H9 (cell line): ENCODE measurements around the gene ANKRD29. TPM values are rescaled to one million over a fixed set of nuclear protein-coding genes. Genes with fewer than 3 reads are reported as not detected.

Experiments
- DNase-seq: peaks from one replicate; pipeline ENCODE4 v3.0.0-alpha.2; 2017
- H2AFZ ChIP-seq: one replicate; pipeline ENCODE4 v1.6.1; 2013; ENCODE audit warnings: mild to moderate bottlenecking, low read length, control low read depth, moderate library complexity
- H2AK5ac ChIP-seq: 2 replicates; pipeline ENCODE4 v1.6.1; 2013; ENCODE audit warnings: low read length, control low read depth, mixed read lengths; ENCODE audit not compliant: insufficient read length
- H2BK120ac ChIP-seq: one replicate; pipeline ENCODE4 v1.6.1; 2013; ENCODE audit warnings: low read depth, mild to moderate bottlenecking, low read length, control low read depth, inconsistent platforms; ENCODE audit not compliant: poor library complexity, severe bottlenecking
- H2BK12ac ChIP-seq: 2 replicates; pipeline ENCODE4 v1.6.1; 2013; ENCODE audit warnings: low read length, control low read depth, mixed read lengths, low read depth; ENCODE audit not compliant: insufficient read length
- H2BK15ac ChIP-seq: 2 replicates; pipeline ENCODE4 v1.6.1; 2013; ENCODE audit warnings: low read depth, low read length, control low read depth
- H2BK20ac ChIP-seq: one replicate; pipeline ENCODE4 v1.6.1; 2013; ENCODE audit warnings: low read depth, mild to moderate bottlenecking, low read length, control low read depth, inconsistent platforms; ENCODE audit not compliant: poor library complexity, severe bottlenecking
- H2BK5ac ChIP-seq: 2 replicates; pipeline ENCODE4 v1.6.1; 2013; ENCODE audit warnings: low read length, control low read depth, mixed read lengths; ENCODE audit not compliant: insufficient read length
- H3K14ac ChIP-seq: 2 replicates; pipeline ENCODE4 v1.6.1; 2013; ENCODE audit warnings: low read length, control low read depth; ENCODE audit not compliant: insufficient read depth
- H3K18ac ChIP-seq: 2 replicates; pipeline ENCODE4 v1.6.1; 2013; ENCODE audit warnings: low read depth, mild to moderate bottlenecking, mixed read lengths, low read length, control low read depth; ENCODE audit not compliant: insufficient read length
- H3K23ac ChIP-seq: 2 replicates; pipeline ENCODE4 v1.6.1; 2013; ENCODE audit warnings: low read length, control low read depth, mixed read lengths, low read depth; ENCODE audit not compliant: insufficient read length
- H3K23me2 ChIP-seq: 2 replicates; pipeline ENCODE4 v1.6.1; 2013; ENCODE audit warnings: low read depth, mild to moderate bottlenecking, mixed read lengths, low read length, control low read depth; ENCODE audit not compliant: insufficient read length, poor library complexity, severe bottlenecking
- H3K27ac ChIP-seq: 2 replicates; pipeline ENCODE4 v1.5.1; 2013; ENCODE audit warnings: low read length, control low read depth, mixed read lengths, low read depth; ENCODE audit not compliant: insufficient read length
- H3K27me3 ChIP-seq: 2 replicates; pipeline ENCODE4 v1.6.1; 2013; ENCODE audit warnings: low read length, control low read depth, inconsistent platforms; ENCODE audit not compliant: insufficient read depth
- H3K4ac ChIP-seq: 2 replicates; pipeline ENCODE4 v1.6.1; 2013; ENCODE audit warnings: low read depth, mild to moderate bottlenecking, control low read depth, inconsistent platforms, low read length, moderate library complexity
- H3K4me1 ChIP-seq: 2 replicates; pipeline ENCODE4 v1.6.1; 2013; ENCODE audit warnings: low read length, control low read depth, inconsistent platforms; ENCODE audit not compliant: insufficient read depth
- H3K4me2 ChIP-seq: 2 replicates; pipeline ENCODE4 v1.6.1; 2013; ENCODE audit warnings: low read length, control low read depth, mixed read lengths; ENCODE audit not compliant: insufficient read length, insufficient read depth
- H3K56ac ChIP-seq: 2 replicates; pipeline ENCODE4 v1.6.1; 2013; ENCODE audit warnings: low read depth, mild to moderate bottlenecking, mixed read lengths, low read length, control low read depth; ENCODE audit not compliant: insufficient read length
- H3K79me1 ChIP-seq: 2 replicates; pipeline ENCODE4 v1.6.1; 2013; ENCODE audit warnings: low read depth, mild to moderate bottlenecking, moderate library complexity, low read length, control low read depth, inconsistent platforms; ENCODE audit not compliant: insufficient read depth, poor library complexity, severe bottlenecking
- H3K79me2 ChIP-seq: 2 replicates; pipeline ENCODE4 v1.6.1; 2013; ENCODE audit warnings: low read length, control low read depth, inconsistent platforms; ENCODE audit not compliant: insufficient read depth
- H3K9ac ChIP-seq: 2 replicates; pipeline ENCODE4 v1.6.1; 2013; ENCODE audit warnings: low read length, control low read depth, mixed read lengths; ENCODE audit not compliant: insufficient read length; ENCODE audit errors: extremely low read depth
- H3K9me3 ChIP-seq: one replicate; pipeline ENCODE4 v1.6.1; 2013; ENCODE audit warnings: low read depth, low read length, inconsistent platforms; ENCODE audit not compliant: control insufficient read depth
- H3T11ph ChIP-seq: one replicate; pipeline ENCODE4 v1.6.1; 2013; ENCODE audit warnings: mild to moderate bottlenecking, low read length, control low read depth, inconsistent platforms
- H4K20me1 ChIP-seq: one replicate; pipeline ENCODE4 v1.6.1; 2013; ENCODE audit not compliant: control insufficient read depth, insufficient read length, insufficient read depth
- H4K5ac ChIP-seq: 2 replicates; pipeline ENCODE4 v1.6.1; 2013; ENCODE audit warnings: low read depth, mild to moderate bottlenecking, mixed read lengths, low read length, control low read depth; ENCODE audit not compliant: insufficient read length
- H4K8ac ChIP-seq: replicated peaks from 2 replicates; pipeline ENCODE4 v1.6.1; 2013; ENCODE audit warnings: low read length, control low read depth, mixed read lengths, low read depth; ENCODE audit not compliant: insufficient read length
- H4K91ac ChIP-seq: 2 replicates; pipeline ENCODE4 v1.6.1; 2013; ENCODE audit warnings: low read depth, mild to moderate bottlenecking, moderate library complexity, mixed read lengths, low read length, control low read depth; ENCODE audit not compliant: insufficient read length
- H3K27ac Mint-ChIP-seq, 3 experiments: 2 replicates in 2 of 3; 3 replicates in 1 of 3; pipeline ENCODE4 v1.8.0; 2020 to 2021; ENCODE audit warnings: mixed read lengths in 3 of 3, mild to moderate bottlenecking in 1 of 3, moderate library complexity in 1 of 3
- H3K27me3 Mint-ChIP-seq: 2 replicates; pipeline ENCODE4 v1.8.0; 2021; ENCODE audit warnings: low read depth, mild to moderate bottlenecking, moderate library complexity, mixed read lengths
- H3K36me3 Mint-ChIP-seq, 3 experiments: 2 replicates in 2 of 3; 3 replicates in 1 of 3; pipeline ENCODE4 v1.8.0; 2020 to 2021; ENCODE audit warnings: low read depth in 3 of 3, mixed read lengths in 3 of 3; ENCODE audit not compliant: insufficient read depth in 1 of 3
- H3K4me1 Mint-ChIP-seq, 2 experiments: 2 replicates each; pipeline ENCODE4 v1.8.0; 2020; ENCODE audit warnings: mixed read lengths in 2 of 2
- H3K4me3 Mint-ChIP-seq, 2 experiments: 2 replicates in 1 of 2; 3 replicates in 1 of 2; pipeline ENCODE4 v1.8.0; 2020 to 2021; ENCODE audit warnings: mild to moderate bottlenecking in 2 of 2, mixed read lengths in 2 of 2, moderate library complexity in 1 of 2
- H3K9me3 Mint-ChIP-seq, 2 experiments: 2 replicates in 1 of 2; 3 replicates in 1 of 2; pipeline ENCODE4 v1.8.0; 2020; ENCODE audit warnings: mild to moderate bottlenecking in 2 of 2, mixed read lengths in 2 of 2, moderate library complexity in 1 of 2
- WGBS: extraction: QIAGEN DNeasy Blood & Tissue Kit; methylation state at CpG from one replicate; pipeline ENCODE4 v1.1.7; 2013; ENCODE audit warnings: missing lambda C conversion rate, low lambda C conversion rate, mixed read lengths; ENCODE audit not compliant: insufficient read length; ENCODE audit errors: extremely low coverage; 5-methylcytosine and 5-hydroxymethylcytosine counted together
- total RNA-seq: library from RNA; stranded (reverse); gene quantifications from 2 replicates; pipeline ENCODE4 v1.2.1, GENCODE V29; 2021
- TF ChIP-seq, protein P1 (sequence below): fragments of 200-600 bp; sonication (generic); conservative IDR thresholded peaks from 3 replicates; pipeline ENCODE4 v1.8.0; 2021; ENCODE audit warnings: antibody characterized with exemption, mild to moderate bottlenecking

ANKRD29 gene
- total RNA-seq, 1 experiment from 2014 or later = 2.1 TPM

- H3K18ac ChIP-seq = no peak overlapping the region
- no peak overlapping the region for H4K91ac ChIP-seq
- no peak overlapping the region for H3K4me2 ChIP-seq
- H4K5ac ChIP-seq = no peak overlapping the region
- TF ChIP-seq, protein P1, sequence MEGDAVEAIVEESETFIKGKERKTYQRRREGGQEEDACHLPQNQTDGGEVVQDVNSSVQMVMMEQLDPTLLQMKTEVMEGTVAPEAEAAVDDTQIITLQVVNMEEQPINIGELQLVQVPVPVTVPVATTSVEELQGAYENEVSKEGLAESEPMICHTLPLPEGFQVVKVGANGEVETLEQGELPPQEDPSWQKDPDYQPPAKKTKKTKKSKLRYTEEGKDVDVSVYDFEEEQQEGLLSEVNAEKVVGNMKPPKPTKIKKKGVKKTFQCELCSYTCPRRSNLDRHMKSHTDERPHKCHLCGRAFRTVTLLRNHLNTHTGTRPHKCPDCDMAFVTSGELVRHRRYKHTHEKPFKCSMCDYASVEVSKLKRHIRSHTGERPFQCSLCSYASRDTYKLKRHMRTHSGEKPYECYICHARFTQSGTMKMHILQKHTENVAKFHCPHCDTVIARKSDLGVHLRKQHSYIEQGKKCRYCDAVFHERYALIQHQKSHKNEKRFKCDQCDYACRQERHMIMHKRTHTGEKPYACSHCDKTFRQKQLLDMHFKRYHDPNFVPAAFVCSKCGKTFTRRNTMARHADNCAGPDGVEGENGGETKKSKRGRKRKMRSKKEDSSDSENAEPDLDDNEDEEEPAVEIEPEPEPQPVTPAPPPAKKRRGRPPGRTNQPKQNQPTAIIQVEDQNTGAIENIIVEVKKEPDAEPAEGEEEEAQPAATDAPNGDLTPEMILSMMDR = no peak
- H4K20me1 ChIP-seq = no peaks in the 10 kb centered on the region
- Mint-ChIP-seq H3K27ac (peak overlapping the region in 1 of 3 experiments; percentile 79; a peak in 2 of 7 replicates), H3K36me3 (peaks cover 14 to 37% (median 37%) of the 10 kb centered on the region in 3 experiments), H3K9me3 (no peaks in the 10 kb centered on the region), H3K4me1 (peaks cover 10 to 16% of the 10 kb centered on the region in 2 experiments; a peak in 3 of 4 replicates), H3K27me3 (no peaks in the 10 kb centered on the region), H3K4me3 (no peak overlapping the region)
- no peak overlapping the region for H2BK120ac ChIP-seq
- no peaks in the 10 kb centered on the region for H3K79me2 ChIP-seq
- no peaks in the 10 kb centered on the region for H3K27me3 ChIP-seq
- no peak overlapping the region for H3K9ac ChIP-seq
- no peak overlapping the region for H4K8ac ChIP-seq
- no peak overlapping the region for H3K4ac ChIP-seq
- no peak overlapping the region for H3K56ac ChIP-seq
- no peak overlapping the region for H2BK12ac ChIP-seq
- no peak overlapping the region for H3K27ac ChIP-seq
- no peak for DNase-seq
- H3K79me1 ChIP-seq = no peaks in the 10 kb centered on the region
- H3K9me3 ChIP-seq = no peaks in the 10 kb centered on the region
- no peak overlapping the region for H3T11ph ChIP-seq
- no CpG with 5 or more reads among the region's 5 CpGs for WGBS
- H3K23ac ChIP-seq = no peak overlapping the region
- no peak overlapping the region for H3K14ac ChIP-seq
- H3K23me2 ChIP-seq = no peaks in the 10 kb centered on the region
- no peak overlapping the region for H2BK5ac ChIP-seq
- no peak overlapping the region for H2AK5ac ChIP-seq
- H2BK15ac ChIP-seq = no peak overlapping the region
- H2BK20ac ChIP-seq = no peak overlapping the region
- peaks cover 2% of the 10 kb centered on the region; the same call in 1 of the 2 replicates for H3K4me1 ChIP-seq
- H2AFZ ChIP-seq = no peak overlapping the region
Measured at GRCh38 chr18:23572570-23572969, 90.1 kb downstream of the ANKRD29 start.
